MV-4-11 (cell line): ENCODE measurements around the gene MAP3K4.

Experiments used
- DNase-seq: peaks from one replicate; lab custom pipeline; 2025; lab: John Stamatoyannopoulos, UW

The MAP3K4 gene

DNA sequence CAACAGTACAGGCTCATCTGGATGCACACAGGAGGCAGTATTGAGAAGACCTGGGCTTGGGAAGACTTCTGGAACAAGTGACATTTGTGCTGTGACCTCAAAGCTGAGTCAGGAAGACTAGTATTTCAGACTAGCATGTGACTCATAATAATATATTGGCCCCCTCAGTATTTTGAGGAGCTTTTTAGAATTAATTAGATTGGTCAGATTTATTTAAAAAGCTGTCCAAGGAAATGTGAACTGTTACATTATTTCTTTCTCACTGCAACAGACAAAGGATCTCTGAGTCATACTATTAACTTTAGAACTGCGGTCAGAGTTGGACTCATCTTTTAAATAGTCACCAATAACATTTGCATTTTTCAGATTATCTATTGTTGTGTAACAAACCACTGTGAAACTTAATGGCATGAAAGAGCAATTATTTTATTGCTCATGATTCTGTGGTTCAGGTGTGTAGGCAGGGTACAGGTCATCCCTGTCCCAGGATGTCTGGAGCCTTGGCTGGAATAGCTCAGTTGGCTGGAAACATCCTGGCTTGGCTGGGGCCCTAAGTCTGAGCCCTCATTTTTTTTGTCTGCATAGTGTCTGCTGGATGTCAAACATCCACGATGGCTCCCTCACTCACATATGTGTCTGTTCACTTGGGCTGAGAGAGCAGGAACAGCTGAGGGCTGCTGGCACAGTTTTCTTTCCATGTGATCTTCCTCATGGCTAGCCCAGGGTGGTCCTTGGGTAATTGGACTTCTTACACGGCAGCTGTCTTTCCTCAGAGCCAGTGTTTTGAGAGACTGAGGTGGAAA is 46.9 kb downstream of the MAP3K4 start:
- DNase-seq, result no peak

DNA sequence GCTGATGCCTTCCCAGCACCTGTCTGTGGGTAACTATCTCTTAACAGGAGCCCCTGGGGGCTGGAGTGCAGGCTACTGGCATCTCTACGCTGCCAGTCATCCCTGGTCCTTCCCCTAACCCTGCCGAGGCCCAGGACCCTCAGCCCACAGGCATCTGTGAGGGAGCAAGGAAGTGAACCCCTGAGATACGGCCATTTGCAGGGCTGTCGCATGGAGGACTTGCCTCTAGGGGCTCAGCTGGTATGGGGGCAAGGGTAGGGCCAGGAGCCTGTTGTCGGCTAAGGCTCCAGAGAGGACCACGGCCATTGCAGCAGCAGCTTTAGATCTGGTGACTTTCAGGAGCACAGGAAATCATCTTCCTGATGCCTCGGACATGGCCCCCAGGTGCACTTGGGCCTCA is 49.7 kb downstream of the MAP3K4 start:
- no peak for DNase-seq

DNA sequence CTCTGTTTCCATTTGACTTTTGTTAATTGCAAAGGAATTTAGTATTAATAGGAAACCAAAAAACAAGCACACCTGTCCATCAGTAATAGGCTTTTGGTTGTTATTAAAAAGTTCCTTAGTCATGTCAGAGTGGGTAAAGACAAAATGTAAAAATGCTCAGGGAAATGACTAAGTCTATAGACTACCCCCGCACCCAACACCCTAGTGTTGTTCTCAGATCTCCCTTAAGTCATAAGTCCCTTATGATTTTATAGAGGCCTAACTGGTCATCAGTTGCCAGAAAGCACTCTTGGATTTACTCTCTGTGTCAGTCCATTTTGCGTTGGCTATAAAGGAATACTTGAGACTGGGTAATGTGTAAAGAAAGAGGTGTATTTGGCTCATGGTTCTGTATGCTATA is 52.8 kb downstream of the MAP3K4 start:
- no peak for DNase-seq

DNA sequence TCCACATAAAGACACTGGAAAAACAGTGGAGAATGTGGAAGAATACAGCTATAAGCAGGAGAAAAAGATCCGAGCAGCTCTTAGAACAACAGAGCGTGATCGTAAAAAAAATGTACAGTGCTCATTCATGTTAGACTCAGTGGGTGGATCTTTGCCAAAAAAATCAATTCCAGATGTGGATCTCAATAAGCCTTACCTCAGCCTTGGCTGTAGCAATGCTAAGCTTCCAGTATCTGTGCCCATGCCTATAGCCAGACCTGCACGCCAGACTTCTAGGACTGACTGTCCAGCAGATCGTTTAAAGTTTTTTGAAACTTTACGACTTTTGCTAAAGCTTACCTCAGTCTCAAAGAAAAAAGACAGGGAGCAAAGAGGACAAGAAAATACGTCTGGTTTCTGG is 57.1 kb downstream of the MAP3K4 start:
- no peak for DNase-seq

DNA sequence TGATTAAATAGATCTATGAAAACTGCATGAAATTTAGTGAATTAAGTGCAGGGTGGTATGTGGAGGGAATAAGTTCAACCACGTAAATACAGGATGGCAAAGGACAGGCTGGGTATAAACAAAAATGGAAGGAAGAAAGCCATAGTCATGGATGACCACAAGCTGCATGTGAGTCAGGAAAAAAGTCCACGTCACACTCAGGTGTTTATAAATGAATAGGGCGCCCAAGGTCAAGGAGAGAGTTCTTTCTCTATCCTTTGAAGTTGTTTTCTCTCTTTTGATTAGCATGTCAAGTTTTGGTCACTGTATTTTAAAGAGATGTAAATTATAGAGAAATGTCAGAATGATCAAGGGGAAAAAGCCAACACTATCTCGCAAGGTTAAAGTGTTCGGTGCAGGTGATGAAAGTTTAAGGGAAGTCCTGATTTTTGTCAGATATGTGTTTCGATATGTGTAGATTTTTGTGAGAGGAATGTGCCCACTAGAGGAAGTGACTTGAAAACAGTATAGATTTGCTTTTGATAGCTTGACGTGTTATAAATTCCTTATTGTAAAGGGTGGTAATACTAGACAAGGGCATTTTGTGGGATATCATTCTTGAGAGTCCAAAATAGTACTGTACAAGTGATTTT is 58.7 kb downstream of the MAP3K4 start:
- no peak for DNase-seq

DNA sequence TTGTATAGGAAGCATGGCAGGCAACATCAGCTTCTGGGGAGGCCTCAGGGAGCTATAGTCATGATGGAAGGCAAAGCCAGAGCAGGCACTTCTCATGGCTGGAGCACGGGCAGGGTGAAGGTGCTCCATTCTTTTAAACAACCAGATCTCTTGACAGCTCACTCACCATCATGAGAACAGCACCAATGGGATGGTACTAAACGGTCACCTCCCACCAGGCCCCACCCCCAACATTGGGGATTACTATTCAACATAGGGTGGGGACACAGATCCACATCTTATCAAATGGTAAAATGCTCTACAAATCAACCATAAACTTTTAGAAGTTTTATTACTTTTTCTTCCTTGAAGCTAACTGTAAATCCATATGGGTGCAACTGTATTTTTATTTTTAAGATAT is 61.5 kb downstream of the MAP3K4 start:
- DNase-seq, result no peak

DNA sequence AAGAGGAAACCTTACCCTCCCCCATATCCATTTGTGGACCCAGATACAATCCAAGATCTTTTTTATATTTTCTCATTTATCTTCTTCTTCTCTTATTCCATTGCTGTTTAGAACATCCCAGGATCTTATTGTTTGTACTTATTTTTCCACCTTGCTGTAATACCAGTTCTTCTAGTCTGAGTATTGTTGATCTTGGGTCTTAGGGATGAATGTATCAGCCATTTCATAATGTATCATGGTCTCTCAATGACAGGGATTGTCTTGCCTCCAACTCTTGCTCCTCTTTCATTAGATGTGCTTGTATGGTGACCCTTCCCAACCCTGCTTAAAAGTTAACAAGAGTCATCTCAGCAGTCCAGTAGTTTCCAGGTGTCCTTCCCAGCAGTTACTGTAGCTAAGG is 63.3 kb downstream of the MAP3K4 start:
- no peak for DNase-seq

DNA sequence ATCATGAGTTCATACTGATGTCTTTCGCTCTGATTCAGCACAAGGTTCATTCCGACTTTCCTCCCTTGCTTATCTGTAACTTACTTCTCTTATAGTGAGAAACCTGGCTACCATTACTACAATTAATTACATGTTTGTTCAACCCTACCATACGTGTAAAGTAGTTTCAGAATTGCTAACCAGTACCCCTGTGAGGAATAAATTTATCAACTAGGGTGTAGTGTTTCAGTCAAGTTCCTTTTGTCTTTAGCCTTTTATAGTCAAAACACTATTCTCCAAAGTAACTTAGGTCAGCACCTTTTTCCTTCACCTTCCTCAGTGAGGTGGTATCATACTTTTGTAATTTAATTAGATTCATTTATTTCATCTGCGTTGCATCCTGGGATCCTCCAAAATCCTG is 64.9 kb downstream of the MAP3K4 start:
- no peak for DNase-seq

DNA sequence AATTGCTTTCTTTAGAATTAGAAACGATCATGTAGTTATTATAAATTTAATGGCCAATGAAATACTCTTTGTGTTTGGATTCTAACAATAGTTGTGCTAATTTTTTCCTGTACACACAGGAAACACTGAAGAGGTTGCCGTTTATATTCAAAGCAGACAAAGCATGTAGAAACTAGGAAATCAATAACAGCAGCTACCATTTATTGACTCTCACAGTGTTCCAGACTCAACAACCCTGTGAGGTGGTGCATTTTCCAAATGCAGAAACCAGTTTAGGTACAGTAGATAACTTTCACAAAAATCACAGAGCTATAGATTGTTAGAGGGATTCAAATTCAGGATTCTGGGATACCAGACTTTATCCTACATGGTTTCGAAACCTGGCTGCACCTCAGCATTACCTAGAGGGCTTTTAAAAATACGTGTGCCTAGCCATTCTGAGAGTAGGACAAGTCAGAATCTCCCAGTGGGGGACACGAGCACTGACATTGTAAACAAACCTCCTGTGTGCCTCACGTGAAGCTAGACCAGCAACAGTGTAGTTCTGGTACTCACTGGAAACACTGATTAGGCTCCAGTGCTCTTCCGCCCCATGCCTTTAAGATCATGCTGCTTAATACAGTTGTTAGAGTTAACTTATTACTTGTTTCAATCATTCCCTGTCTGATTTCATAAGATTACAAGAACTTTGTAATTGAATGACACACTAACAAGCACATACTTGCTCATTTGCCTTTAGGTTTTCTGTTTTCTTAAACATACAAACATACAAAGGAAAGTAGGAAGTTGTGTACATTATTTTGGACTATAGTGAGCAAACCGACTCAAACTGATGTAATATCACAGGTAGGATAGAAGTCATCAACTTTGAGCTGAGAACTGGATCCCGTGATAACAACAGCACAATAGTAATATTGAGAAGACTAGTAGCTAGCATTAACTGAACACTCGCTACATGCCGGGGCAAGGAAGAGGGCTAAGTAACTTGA is 65.8 kb downstream of the MAP3K4 start:
- no peak for DNase-seq

DNA sequence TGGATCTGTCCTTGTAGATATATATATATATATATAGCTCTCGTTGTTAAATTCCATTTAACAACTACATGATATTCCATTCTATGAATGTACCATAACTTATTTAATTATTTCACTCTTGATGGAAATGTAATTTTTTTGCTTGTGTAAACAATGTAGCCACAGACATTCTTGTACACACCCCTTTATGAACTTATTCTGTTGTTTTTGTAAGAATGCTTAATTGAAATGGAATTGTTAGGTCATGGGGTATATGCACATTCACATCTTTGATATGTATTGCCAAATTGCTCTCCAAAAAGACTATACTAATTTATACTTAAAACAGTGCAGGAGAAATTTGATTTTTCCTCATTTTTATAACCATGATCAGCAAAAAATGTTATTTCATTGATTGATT is 67.2 kb downstream of the MAP3K4 start:
- DNase-seq, result no peak

DNA sequence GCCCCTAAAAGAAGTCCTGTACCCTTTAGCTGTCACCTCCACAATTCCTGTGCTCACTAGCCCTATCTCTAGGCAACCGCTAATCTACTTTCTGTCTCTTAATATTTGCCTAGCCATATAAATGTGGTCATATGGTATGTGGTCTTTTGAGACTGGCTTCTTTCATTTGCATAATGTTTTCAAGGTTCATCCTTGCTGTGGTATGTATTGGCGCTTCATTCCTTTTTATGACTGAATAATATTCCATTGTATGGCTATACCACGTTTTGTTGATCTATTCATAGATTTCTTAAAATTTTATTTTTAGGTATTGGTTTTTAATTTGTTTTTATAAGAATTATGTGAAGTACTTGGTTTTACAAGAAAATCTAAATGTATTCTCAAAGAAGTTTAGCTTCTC is 70.0 kb downstream of the MAP3K4 start:
- no peak for DNase-seq

DNA sequence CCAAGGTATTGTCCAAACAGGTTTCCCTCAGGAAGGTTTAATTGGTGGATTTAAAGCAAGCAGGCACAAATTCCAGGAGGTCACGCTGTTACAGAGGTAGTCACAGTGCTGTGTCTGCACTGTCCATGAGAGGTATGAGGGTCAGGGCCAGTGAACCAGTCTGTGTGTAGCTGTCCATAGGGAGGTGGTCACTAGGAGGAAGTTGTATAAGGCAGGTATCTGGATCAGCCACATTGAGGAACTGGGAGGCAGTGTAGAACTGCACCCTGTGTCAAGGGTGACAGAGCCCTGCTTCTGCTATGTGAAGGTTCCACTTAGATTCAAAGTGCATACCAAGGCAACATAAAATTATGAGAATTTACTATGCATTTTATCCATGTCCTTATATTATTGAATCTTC is 73.3 kb downstream of the MAP3K4 start:
- peak; percentile 37 for DNase-seq

DNA sequence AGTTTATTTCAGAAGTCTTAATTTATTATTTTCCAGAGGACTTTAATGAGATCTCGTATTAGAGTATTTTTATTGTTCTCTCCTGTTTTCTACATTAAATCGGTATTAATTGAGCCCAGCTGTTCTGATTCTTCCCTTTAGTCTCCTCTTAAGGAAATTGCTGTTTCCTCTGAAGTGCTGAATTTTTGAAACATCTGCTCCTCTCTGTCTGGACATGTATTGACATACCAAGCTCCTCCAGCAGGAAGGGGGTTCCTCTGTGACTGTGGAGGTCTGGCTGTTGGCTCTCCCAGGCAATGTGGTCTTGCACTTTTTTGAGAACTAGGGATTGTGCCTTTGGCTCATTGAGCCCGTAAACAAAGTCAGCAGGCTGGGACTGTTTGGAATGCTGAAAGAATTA is 74.9 kb downstream of the MAP3K4 start:
- DNase-seq, result no peak

DNA sequence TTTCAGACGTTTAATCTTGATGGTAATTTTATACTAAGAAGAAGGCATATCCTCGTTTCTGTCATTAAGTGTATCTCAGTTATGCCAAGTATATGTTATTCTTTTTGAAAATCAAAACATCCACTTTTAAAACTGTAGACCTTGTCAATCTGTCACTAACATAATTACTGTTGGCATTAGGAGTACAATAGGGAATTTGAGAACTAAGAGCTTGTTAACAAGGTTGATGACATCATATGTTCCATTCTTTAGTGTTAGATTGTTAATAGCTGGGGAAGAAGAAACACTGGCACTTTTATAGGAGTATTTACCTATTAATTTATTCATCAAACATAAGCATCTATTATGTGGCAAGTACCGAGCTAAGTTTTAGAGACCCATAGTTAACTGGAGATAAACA is 76.2 kb downstream of the MAP3K4 start:
- DNase-seq, result no peak

DNA sequence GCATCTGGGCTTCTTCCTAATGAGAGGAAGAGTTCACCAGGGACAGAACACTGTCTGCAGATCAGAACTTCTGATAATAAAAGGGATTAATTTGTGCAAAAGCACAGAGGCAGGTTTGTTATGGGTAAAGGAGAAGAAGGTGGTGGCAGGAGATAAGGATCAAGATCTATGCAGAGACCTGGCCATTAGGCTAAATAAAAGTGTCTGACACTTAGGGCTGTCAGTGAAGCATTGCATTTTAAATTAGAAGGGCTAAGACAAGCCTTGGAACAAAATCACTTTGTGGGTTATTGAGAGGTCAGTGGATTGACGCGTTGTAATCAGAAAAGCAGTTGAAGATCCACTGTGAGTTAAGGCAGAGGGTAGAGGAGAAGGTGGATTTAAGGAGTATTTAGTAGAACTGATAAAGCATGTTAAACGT is 76.8 kb downstream of the MAP3K4 start:
- DNase-seq, result no peak

DNA sequence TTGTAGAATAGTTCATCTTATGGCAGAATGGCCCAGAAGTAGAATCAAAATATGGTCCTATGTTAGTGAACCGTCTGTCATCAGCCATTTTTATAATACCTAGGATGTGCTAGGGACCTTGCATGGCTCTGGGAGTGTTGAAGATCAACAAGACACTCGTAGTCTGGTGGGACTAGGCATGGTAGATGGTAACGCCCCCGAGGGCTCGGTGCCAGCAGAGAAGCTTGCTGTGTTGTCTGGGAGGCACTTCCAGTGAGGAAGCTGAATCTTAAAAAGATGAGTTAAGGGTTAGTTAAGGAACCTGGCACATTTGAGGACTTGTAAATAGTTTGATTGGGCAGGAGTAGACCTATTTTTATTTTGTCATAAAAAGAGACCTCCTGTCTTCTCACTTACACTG is 82.4 kb downstream of the MAP3K4 start:
- DNase-seq, result no peak

DNA sequence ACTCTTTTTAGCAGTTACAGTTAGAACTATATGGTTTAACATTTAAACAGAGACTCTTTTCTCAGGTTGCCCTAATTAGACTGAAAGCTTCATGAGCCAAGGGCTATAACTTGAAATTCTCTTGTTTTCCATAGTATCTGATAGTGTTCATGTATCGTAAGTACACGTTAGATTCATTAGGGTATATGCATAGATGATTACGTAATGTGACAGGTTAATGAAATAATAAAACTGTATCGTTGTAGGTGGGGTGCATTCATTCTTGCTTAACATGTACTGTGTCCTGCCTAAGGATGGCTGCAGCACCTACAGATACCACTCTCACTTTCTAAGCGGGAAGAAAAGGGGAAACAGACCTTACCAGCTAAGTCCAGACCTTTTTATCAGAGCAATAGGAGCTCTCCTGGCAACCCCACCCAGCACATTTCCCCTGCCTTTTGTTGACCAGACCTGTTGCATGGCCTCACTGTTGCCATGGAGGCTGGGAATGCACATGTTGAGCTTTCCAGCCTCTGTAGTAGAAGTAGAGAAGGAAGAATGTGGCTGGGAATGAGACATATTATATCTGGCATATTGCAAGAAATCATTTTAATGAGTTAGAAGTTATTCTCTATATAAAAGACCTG is 83.0 kb downstream of the MAP3K4 start:
- no peak for DNase-seq

DNA sequence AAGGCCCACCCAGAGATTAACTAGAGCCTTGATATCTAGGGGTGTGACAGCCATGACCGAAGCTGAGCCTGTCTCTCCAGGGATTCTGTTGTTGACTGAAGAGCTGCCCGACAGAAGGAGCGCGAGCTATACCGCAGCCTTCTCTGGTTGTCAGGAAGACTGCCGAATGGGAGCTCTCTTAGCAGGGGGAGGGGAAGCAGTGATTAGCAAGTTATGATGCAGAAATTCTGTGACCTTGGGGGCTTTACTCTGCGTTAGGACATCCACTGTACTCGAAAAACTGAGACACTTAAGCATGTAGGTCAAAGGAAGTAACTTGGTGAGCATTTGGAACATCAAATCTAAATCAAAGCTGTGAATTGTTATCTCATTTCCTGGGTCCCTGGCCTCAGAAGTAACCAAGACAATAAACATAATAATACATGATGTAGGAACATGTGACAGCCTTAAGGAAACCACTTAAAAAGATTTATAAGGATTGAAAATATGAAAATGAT is 84.7 kb downstream of the MAP3K4 start:
- DNase-seq, result no peak

DNA sequence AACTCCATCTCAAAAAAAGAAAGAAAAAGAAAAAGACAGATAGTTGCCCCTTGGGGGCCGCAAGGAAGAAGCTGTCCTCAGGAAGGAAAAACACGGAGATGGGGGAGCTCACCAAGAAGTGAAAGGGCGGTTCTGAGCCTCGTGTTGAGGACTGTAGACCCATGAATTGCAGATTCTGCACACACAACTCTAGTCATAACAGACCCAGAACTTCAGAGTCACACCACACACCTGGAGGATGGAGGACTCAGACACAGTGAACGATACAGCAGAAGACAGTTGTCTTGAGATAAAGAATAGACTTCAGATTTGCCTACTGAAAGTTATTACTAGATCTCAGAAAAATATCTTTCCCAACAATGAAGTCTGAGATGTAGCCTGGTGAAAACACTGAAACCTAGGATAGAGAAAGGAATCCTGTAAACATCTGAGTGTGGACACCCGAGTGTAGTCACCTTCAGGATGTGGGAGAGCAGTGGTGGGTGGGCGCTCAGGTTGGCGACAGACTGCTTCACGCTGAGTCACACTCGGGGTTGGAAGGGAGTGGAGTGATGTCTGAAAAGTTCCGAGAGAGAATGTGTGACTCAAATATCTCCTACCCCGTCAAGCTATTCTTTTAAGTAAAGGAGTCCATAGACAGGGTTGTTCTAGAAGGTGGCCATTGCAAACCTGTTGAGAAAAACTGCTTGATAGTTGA is 88.1 kb downstream of the MAP3K4 start:
- DNase-seq, result no peak

DNA sequence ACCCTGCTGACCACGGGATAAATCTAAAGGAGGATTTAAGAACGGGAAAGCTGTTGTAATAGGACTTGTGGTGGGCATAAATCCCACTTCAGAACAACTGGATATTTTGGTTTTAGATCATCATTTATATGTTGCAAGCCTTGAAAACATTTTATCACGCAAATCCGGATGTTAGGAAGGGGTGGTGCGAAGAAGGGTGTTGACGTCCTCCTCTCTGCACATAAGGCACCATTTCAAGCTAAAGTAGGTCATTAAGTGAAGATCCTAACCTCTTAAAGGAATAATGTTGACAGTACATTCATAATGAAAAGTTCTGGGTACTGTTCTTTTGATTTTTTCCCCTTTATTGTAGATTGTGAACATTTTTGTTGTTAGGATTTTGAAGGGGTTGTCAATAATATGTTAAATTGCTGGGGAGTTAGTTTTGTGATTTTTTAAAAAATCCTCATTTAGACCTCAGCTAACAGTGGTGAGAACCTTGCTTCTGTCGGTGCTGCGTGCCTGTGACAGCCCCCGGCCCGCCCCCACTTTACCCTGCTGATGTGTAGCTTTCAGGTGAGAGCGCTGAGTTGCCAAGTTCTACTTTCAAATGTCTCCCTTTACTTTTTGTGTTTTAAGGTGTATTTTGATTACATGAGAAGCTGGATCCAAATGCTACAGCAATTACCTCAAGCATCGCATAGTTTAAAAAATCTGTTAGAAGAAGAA is 88.8 kb downstream of the MAP3K4 start:
- DNase-seq, result no peak

DNA sequence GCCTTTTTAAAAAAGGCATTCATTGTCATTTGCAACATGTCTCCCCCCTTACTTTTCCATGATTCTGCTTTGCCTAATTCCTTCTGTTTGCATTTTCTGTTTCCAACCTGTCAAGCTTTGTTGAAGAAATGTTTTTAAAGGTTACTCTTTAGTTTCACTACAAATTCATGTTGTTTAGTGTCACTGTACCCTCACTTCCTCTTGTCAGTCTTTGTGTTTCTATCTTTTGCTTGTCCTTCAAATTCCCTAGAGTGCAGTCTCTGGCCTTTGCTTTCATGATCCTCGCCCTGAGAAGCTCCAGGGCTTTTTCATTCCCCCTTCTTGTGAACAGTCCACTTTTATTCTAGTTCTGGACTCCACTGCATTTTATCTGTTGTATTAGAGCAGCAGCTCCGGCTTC is 90.6 kb downstream of the MAP3K4 start:
- DNase-seq, result peak; percentile 8
